SK-N-SH treated with all-trans-retinoic acid at 6 μM for 48 hours (cell line): ENCODE measurements around the gene LCLAT1.

Source experiments
- ATAC-seq: fragments of 200-7000 bp; cut with Tn5 transposase; 3 replicates; pipeline ENCODE4 v1.9.1; 2020; ENCODE audit warnings: mild to moderate bottlenecking, moderate library complexity
- ARNTL ChIP-seq: fragments of 450-650 bp; formaldehyde crosslinking; IDR thresholded peaks from 2 replicates; pipeline ENCODE4 v1.5.0; 2020; ENCODE audit warnings: low read depth, mild to moderate bottlenecking, moderate library complexity, borderline replicate concordance
- CSDC2 ChIP-seq: fragments of 250-450 bp; sonication (Bioruptor Pico); IDR thresholded peaks from 2 replicates; pipeline ENCODE4 v1.5.0; 2020; ENCODE audit warnings: mild to moderate bottlenecking, moderate library complexity
- GLIS3 ChIP-seq: fragments of 250-450 bp; sonication (Bioruptor Pico); IDR thresholded peaks from 2 replicates; pipeline ENCODE4 v1.5.0; 2020; ENCODE audit warnings: mild to moderate bottlenecking, moderate library complexity
- ISL1 ChIP-seq: fragments of 250-450 bp; sonication (Bioruptor Pico); IDR thresholded peaks from 2 replicates; pipeline ENCODE4 v2.1.2; 2022; ENCODE audit warnings: mild to moderate bottlenecking, moderate library complexity
- OSR1 ChIP-seq: fragments of 250-450 bp; sonication (Bioruptor Pico); IDR thresholded peaks from 2 replicates; pipeline ENCODE4 v1.8.0; 2022; ENCODE audit warnings: moderate library complexity, mild to moderate bottlenecking, inconsistent platforms
- PPARA ChIP-seq: fragments of 250-450 bp; sonication (Bioruptor Pico); IDR thresholded peaks from 2 replicates; pipeline ENCODE4 v1.5.0; 2020; ENCODE audit warnings: mild to moderate bottlenecking, borderline replicate concordance
- RARB ChIP-seq: fragments of 250-450 bp; sonication (Bioruptor Pico); IDR thresholded peaks from 2 replicates; pipeline ENCODE4 v1.8.0; 2021; ENCODE audit warnings: mild to moderate bottlenecking, moderate library complexity
- SNAI2 ChIP-seq: fragments of 250-450 bp; sonication (Bioruptor Pico); IDR thresholded peaks from 2 replicates; pipeline ENCODE4 v1.5.0; 2020; ENCODE audit warnings: mild to moderate bottlenecking, moderate library complexity
- TOX ChIP-seq: fragments of 250-450 bp; sonication (Bioruptor Pico); IDR thresholded peaks from 2 replicates; pipeline ENCODE4 v1.8.0; 2021; ENCODE audit warnings: mild to moderate bottlenecking, moderate library complexity, borderline replicate concordance
- ZC3H10 ChIP-seq: fragments of 250-450 bp; sonication (Bioruptor Pico); IDR thresholded peaks from 2 replicates; pipeline ENCODE4 v1.5.1; 2021; ENCODE audit warnings: mild to moderate bottlenecking, moderate library complexity
- ZFP30 ChIP-seq: fragments of 450-650 bp; formaldehyde crosslinking; IDR thresholded peaks from 2 replicates; pipeline ENCODE4 v1.5.0; 2022; ENCODE audit warnings: mild to moderate bottlenecking, moderate library complexity
- ZNF565 ChIP-seq: fragments of 450-650 bp; formaldehyde crosslinking; conservative IDR thresholded peaks from 2 replicates; pipeline ENCODE4 v1.5.0; 2020; ENCODE audit warnings: low read depth, mild to moderate bottlenecking, moderate library complexity
- ZNF8 ChIP-seq: fragments of 450-650 bp; formaldehyde crosslinking; IDR thresholded peaks from 2 replicates; pipeline ENCODE4 v1.5.0; 2020; ENCODE audit warnings: mild to moderate bottlenecking, moderate library complexity
- TF ChIP-seq, protein P1 (sequence below): fragments of 250-450 bp; sonication (Bioruptor Pico); IDR thresholded peaks from 2 replicates; pipeline ENCODE4 v1.8.0; 2021; ENCODE audit warnings: low read depth, mild to moderate bottlenecking, moderate library complexity, borderline replicate concordance
- TF ChIP-seq, protein P2 (sequence below): fragments of 250-450 bp; sonication (Bioruptor Pico); IDR thresholded peaks from 2 replicates; pipeline ENCODE4 v1.5.1; 2021; ENCODE audit warnings: mild to moderate bottlenecking, moderate library complexity
- TF ChIP-seq, protein P3 (sequence below): fragments of 250-450 bp; sonication (Bioruptor Pico); IDR thresholded peaks from 2 replicates; pipeline ENCODE4 v1.5.0; 2020; ENCODE audit warnings: mild to moderate bottlenecking, moderate library complexity
- TF ChIP-seq, protein P4 (sequence below): fragments of 250-450 bp; sonication (Bioruptor Pico); IDR thresholded peaks from 2 replicates; pipeline ENCODE4 v1.5.1; 2020; ENCODE audit warnings: low read depth, mild to moderate bottlenecking, moderate library complexity
- TF ChIP-seq, protein P5 (sequence below): fragments of 250-450 bp; sonication (Bioruptor Pico); IDR thresholded peaks from 2 replicates; pipeline ENCODE4 v1.8.0; 2020; ENCODE audit warnings: mild to moderate bottlenecking, moderate library complexity, borderline replicate concordance

The LCLAT1 gene

DNA sequence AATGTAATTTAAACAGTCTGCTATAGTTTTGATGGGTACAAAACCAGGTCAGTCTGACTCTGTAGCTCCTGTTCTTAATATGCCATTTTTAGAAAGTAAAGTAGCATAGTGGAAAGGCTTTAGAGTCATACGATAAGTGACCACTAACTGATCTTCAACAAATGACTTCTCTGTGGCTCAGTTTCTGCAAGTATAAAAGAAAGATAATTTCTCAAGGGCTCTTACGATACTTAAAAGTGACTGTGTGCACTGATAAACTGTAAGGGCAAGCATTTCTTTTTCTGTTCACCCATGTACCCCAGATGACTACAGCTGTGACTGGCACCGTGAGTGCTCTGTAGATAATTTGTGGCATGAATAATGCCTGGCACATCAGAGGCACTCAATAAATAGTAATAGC lies 178.7 kb downstream of the LCLAT1 start:
- TF ChIP-seq, protein P1, sequence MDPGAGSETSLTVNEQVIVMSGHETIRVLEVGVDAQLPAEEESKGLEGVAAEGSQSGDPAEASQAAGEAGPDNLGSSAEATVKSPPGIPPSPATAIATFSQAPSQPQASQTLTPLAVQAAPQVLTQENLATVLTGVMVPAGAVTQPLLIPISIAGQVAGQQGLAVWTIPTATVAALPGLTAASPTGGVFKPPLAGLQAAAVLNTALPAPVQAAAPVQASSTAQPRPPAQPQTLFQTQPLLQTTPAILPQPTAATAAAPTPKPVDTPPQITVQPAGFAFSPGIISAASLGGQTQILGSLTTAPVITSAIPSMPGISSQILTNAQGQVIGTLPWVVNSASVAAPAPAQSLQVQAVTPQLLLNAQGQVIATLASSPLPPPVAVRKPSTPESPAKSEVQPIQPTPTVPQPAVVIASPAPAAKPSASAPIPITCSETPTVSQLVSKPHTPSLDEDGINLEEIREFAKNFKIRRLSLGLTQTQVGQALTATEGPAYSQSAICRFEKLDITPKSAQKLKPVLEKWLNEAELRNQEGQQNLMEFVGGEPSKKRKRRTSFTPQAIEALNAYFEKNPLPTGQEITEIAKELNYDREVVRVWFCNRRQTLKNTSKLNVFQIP = no peak
- TF ChIP-seq ZFP30 (CRISPR knock-in tag) = no peak
- TF ChIP-seq, protein P2, sequence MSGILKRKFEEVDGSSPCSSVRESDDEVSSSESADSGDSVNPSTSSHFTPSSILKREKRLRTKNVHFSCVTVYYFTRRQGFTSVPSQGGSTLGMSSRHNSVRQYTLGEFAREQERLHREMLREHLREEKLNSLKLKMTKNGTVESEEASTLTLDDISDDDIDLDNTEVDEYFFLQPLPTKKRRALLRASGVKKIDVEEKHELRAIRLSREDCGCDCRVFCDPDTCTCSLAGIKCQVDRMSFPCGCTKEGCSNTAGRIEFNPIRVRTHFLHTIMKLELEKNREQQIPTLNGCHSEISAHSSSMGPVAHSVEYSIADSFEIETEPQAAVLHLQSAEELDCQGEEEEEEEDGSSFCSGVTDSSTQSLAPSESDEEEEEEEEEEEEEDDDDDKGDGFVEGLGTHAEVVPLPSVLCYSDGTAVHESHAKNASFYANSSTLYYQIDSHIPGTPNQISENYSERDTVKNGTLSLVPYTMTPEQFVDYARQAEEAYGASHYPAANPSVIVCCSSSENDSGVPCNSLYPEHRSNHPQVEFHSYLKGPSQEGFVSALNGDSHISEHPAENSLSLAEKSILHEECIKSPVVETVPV (CRISPR knock-in tag) = no peak
- TF ChIP-seq, all 23 proteins: peak for 0
- no peak for ATAC-seq

DNA sequence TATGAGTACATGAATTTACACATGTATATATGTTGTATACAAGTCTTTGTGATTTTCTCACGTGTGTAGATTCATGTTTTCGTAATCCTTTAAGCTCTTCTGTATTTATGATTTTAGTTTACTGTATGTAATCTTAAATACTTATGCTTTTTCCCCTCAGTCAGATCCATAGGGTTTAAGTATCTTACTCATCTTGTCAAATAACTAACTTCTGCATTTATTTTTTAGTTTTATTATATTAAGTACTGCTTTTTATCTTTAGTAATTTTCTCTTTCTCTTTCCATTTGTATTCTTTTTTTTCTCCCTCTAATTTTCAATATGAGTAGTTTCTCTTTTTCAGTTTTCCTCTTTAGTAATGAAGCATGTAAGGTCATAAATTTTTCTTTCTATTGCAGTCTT lies 179.4 kb downstream of the LCLAT1 start:
- no peak for ATAC-seq

DNA sequence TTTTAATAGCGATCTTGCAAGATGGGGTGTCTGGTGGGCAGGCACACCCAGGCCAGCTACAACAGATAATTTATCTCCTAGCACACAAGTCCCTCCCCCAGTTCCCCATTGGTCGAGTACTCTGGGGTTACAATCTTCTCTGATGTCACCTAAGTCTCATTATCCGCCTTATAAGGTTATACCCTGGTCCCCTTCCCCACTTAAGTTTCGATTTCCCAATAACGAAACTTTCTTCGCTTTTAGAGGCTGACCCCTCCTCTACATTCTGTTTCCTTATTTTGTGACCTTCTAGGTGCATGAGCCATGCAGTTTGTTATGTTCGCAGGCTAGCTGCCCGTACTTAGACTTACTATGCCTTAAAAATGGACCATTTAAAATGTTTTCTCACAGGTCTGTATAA lies 180.1 kb downstream of the LCLAT1 start:
- ATAC-seq = no peak
- TF ChIP-seq, protein P3, sequence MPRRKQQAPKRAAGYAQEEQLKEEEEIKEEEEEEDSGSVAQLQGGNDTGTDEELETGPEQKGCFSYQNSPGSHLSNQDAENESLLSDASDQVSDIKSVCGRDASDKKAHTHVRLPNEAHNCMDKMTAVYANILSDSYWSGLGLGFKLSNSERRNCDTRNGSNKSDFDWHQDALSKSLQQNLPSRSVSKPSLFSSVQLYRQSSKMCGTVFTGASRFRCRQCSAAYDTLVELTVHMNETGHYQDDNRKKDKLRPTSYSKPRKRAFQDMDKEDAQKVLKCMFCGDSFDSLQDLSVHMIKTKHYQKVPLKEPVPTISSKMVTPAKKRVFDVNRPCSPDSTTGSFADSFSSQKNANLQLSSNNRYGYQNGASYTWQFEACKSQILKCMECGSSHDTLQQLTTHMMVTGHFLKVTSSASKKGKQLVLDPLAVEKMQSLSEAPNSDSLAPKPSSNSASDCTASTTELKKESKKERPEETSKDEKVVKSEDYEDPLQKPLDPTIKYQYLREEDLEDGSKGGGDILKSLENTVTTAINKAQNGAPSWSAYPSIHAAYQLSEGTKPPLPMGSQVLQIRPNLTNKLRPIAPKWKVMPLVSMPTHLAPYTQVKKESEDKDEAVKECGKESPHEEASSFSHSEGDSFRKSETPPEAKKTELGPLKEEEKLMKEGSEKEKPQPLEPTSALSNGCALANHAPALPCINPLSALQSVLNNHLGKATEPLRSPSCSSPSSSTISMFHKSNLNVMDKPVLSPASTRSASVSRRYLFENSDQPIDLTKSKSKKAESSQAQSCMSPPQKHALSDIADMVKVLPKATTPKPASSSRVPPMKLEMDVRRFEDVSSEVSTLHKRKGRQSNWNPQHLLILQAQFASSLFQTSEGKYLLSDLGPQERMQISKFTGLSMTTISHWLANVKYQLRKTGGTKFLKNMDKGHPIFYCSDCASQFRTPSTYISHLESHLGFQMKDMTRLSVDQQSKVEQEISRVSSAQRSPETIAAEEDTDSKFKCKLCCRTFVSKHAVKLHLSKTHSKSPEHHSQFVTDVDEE = no peak
- TF ChIP-seq TOX (no peak), RARB (CRISPR knock-in tag) (no peak), ISL1 (no peak), ZNF565 (CRISPR knock-in tag) (no peak), ARNTL (no peak), ZC3H10 (CRISPR knock-in tag) (no peak), OSR1 (no peak), ZNF8 (CRISPR knock-in tag) (no peak), PPARA (CRISPR knock-in tag) (no peak), GLIS3 (no peak), ZFP30 (CRISPR knock-in tag) (no peak), SNAI2 (CRISPR knock-in tag) (no peak)
- TF ChIP-seq, protein P1 = no peak
- TF ChIP-seq, protein P4, sequence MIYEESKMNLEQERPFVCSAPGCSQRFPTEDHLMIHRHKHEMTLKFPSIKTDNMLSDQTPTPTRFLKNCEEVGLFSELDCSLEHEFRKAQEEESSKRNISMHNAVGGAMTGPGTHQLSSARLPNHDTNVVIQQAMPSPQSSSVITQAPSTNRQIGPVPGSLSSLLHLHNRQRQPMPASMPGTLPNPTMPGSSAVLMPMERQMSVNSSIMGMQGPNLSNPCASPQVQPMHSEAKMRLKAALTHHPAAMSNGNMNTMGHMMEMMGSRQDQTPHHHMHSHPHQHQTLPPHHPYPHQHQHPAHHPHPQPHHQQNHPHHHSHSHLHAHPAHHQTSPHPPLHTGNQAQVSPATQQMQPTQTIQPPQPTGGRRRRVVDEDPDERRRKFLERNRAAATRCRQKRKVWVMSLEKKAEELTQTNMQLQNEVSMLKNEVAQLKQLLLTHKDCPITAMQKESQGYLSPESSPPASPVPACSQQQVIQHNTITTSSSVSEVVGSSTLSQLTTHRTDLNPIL (CRISPR knock-in tag) = no peak
- TF ChIP-seq, protein P5, sequence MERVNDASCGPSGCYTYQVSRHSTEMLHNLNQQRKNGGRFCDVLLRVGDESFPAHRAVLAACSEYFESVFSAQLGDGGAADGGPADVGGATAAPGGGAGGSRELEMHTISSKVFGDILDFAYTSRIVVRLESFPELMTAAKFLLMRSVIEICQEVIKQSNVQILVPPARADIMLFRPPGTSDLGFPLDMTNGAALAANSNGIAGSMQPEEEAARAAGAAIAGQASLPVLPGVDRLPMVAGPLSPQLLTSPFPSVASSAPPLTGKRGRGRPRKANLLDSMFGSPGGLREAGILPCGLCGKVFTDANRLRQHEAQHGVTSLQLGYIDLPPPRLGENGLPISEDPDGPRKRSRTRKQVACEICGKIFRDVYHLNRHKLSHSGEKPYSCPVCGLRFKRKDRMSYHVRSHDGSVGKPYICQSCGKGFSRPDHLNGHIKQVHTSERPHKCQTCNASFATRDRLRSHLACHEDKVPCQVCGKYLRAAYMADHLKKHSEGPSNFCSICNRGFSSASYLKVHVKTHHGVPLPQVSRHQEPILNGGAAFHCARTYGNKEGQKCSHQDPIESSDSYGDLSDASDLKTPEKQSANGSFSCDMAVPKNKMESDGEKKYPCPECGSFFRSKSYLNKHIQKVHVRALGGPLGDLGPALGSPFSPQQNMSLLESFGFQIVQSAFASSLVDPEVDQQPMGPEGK (CRISPR knock-in tag) = no peak

More for the DNA sequence above, 179.4 kb downstream of the LCLAT1 start:
- TF ChIP-seq TOX (no peak), ZC3H10 (CRISPR knock-in tag) (no peak), CSDC2 (no peak), RARB (CRISPR knock-in tag) (no peak), GLIS3 (no peak)
- TF ChIP-seq, protein P2 (CRISPR knock-in tag) = no peak
- TF ChIP-seq, protein P1 = no peak
- TF ChIP-seq, protein P4 (CRISPR knock-in tag) = no peak
